NCI-H748 (cell line): ENCODE measurements around the gene RBM22.

Experiments used
- DNase-seq: peaks from one replicate; lab custom pipeline; 2025; ENCODE audit not compliant: unreplicated experiment; lab: John Stamatoyannopoulos, UW

Gene RBM22

GRCh38 chr5:150653145-150653761 is 47.6 kb downstream of the RBM22 start:
- DNase-seq, result no peak

- no peak for DNase-seq
These were observed 48.8 kb downstream of the RBM22 start for GRCh38 chr5:150651924-150652671.

GRCh38 chr5:150651382-150651781 is 49.5 kb downstream of the RBM22 start:
- DNase-seq, result no peak

- no peak for DNase-seq
These were observed 50.5 kb downstream of the RBM22 start for GRCh38 chr5:150650021-150651006.

- DNase-seq, result no peak
These were observed 51.5 kb downstream of the RBM22 start for GRCh38 chr5:150649108-150650020.

GRCh38 chr5:150648294-150649107 is 52.4 kb downstream of the RBM22 start:
- no peak for DNase-seq

GRCh38 chr5:150647275-150648251 is 53.3 kb downstream of the RBM22 start:
- DNase-seq, result no peak

- no peak for DNase-seq
These were observed 55.7 kb downstream of the RBM22 start for GRCh38 chr5:150645070-150645700.

- no peak for DNase-seq
These were observed 56.3 kb downstream of the RBM22 start for GRCh38 chr5:150644514-150644913.

GRCh38 chr5:150644058-150644457 is 56.8 kb downstream of the RBM22 start:
- no peak for DNase-seq

GRCh38 chr5:150642991-150643710 is 57.7 kb downstream of the RBM22 start:
- DNase-seq, result no peak

- no peak for DNase-seq
These were observed 58.3 kb downstream of the RBM22 start for GRCh38 chr5:150642567-150642927.

GRCh38 chr5:150641824-150642566 is 58.9 kb downstream of the RBM22 start:
- no peak for DNase-seq

- no peak for DNase-seq
These were observed 59.8 kb downstream of the RBM22 start for GRCh38 chr5:150641006-150641570.
